SW 1271 (cell line): Measurements from ENCODE around the gene SLC25A6.
"Not testable (repeated sequence)": the region's sequence is repeated elsewhere in the genome, so short reads cannot be mapped to it uniquely, and the experiment has no call there.

Experiments used
- DNase-seq, 2 experiments: peaks; one replicate each; lab custom pipeline; 2025; lab: John Stamatoyannopoulos, UW

The SLC25A6 gene

DNA sequence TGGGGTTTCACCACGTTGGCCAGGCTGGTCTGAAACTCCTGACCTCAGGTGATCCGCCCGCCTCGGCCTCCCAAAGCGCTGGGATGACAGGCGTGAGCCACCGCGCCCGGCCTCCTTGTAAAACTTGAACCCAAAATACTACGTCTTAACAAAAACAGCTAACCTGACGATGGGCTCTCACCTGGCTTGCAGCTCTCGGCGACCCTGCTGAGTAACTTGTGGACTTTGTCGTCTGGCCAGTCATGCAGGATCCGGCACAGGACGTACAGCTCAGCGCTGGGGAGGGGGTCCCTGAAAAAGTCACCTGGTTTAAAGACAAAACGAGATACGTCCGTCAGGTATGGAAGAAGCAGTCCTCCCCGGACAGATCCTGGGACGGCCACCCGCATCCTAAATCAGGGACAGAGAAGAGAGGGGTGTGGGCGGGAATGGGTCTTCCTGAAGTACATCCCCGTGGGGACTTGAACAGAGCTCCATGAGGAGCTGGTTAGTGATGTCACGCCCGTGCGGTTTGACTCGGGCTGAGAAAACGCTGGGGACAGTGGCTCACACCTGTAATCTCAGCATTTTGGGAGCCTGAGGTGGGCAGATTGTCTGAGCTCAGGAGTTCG is 20.7 kb upstream of the SLC25A6 start:
- DNase-seq, result no peak

DNA sequence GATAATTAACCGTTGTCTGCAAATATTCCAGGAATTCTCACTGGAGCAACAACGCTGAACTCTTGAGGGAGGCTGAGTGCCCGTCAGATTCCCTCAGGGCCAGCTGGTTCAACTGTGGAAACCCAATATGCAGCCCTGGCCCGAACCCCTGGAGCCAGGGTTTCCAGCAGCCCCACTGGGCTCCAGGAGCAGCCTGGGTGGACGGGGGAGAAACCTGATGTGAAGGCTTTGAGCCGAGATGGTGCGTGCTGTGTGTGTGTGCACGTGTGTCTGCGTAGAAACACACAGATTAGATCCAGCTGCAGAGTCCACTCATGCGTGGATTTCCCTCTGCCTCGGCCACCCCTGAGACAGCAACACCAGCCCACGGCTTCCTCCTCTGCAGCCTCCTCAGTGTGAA is 19.4 kb upstream of the SLC25A6 start:
- no peak for DNase-seq

DNA sequence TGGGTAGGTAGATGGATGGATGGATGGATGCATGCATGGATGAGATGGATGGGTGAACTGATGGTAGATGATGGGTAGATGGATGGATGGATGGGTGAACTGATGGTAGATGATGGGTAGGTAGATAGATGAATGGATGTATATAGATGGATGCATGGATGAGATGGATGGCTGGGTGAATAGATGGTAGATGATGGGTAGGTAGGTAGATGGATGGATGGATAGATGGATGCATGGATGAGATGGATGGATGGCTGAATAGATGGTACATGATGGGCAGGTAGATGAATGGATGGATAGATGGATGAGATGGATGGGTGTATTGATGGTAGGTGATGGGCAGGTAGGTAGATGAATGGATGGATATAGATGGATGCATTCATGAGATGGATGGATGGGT is 15.1 kb upstream of the SLC25A6 start:
- DNase-seq, result no peak

DNA sequence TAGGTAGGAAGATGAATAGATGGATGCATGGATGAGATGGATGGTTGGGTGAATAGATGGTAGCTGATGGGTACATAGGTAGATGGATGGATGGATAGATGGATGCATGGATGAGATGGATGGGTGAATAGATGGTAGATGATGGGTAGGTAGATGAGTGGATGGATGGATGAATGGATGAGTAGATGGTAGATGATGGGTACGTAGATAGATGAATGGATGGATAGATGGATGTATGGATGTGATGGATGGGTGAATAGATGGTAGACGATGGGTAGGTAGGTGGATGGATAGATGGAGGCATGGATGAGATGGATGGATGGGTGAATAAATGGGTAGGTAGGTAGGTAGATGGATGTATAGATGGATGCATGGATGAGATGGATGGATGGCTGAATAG is 13.9 kb upstream of the SLC25A6 start:
- not testable (repeated sequence) for DNase-seq

DNA sequence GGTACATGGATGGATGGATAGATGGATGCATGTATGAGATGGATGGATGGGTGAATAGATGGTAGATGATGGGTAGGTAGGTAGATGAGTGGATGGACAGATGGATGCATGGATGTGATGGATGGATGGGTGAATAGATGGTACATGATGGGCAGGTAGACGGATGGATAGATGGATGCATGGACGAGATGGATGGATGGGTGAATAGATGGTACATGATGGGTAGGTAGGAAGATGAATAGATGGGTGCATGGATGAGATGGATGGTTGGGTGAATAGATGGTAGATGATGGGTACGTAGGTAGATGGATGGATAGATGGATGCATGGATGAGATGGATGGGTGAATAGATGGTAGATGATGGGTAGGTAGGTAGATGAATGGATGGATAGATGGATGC is 12.0 kb upstream of the SLC25A6 start:
- not testable (repeated sequence) for DNase-seq

DNA sequence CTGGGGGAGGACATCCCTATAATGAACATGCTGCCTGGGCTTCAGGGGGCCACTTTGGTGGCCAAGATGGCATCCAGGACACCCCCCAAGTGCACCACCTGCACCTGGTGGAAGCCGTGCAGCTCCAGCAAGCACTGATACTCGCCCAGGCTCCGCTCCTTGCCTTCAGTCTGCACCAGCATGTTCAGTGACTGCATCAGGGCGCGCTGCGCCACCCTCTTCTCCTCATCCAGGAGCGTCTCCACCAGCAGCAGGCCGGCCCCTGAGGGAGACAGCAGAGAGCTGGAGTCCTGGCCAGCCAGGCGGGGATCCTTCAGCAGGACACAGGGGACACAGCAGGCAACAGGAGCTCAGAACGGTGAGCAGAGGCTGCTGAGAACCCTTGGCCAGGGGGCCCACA is 11.3 kb upstream of the SLC25A6 start:
- DNase-seq, result no peak

DNA sequence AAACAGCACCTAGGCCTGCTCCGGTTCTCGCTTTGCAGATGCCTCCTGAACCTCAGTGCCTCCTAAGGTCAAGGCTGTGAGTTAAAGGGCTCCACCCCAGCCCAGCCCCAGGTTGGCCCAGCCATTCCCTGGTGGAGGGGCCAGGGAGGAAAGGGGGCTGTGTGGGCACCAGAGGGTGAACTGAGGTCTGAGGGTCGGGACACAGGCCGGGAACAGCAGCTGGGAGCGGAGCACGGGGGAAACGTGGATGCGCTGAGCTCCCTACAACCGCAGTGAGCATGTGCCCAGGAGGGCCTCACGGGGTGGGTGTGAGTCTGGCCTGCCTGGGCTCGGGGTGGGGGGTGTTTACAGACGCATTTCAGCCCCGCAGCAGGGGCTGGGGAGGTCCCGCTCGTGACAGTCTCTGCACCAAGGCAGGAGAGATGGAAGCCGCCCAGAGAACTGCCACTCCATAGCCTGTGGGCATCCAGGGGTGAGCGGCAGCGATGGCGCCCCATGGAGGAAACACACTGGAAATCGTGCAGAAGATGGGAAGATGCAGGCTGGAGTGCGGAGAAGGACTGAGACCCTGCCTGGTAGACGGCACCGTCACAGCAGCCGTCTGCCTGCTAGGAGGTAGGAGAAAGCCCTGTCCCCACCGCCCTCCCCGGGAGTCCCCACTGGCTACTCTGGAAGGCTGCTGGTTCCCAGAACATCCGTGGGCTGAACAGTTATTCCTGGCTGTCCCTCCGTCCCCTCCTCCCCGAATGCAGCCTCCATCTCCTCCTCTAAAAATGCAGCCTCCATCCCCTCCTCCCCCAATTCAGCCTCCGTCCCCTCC is 9.9 kb upstream of the SLC25A6 start:
- DNase-seq, result no peak

DNA sequence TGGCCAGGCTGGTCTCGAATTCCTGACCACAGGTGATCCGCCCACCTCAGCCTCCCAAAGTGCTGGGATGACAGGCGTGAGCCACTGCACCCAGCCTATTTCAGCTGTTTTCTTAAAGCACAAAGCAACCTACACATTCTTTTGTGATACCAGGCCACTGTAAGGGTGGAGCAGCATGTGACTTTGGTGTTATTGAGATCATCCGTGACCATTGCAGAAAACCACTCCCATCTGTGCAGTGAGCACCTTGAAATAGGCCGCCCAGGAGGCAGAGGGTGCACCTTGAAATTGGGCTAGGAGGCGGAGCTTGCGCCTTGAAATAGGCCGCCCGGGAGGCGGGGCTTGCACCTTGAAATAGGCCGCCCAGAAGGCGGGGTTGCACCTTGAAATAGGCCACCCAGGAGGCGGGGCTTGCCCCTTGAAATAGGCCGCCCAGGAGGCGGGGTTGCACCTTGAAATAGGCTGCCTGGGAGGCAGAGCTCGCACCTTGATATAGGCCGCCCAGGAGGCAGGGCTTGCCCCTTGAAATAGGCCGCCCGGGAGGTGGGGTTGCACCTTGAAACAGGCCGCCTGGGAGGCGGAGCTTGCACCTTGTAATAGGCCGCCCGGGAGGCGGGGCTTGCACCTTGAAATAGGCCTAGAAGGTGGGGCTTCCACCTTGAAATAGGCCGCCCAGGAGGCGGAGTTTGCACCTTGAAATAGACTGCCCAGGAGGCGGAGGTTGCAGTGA is 9.0 kb upstream of the SLC25A6 start:
- DNase-seq, result no peak

DNA sequence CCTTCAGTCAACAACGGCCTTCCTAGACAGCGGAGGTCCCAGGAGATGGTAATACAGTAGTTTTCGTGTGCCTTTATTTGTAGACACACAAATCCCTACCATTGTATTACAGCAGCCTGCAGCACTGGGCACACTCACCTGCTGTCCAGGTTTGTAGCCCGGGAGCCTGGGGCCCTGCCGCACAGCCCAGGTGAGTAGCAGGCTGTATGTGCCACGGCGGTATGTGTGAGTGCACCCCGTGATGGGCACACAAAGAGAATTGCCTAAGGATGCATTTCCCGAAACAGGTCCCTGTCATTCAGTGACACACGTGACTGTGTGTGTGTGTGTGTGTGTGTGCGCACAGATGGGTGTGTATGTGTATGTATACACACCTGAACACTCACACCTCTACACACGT is 8.1 kb upstream of the SLC25A6 start:
- no peak for DNase-seq

DNA sequence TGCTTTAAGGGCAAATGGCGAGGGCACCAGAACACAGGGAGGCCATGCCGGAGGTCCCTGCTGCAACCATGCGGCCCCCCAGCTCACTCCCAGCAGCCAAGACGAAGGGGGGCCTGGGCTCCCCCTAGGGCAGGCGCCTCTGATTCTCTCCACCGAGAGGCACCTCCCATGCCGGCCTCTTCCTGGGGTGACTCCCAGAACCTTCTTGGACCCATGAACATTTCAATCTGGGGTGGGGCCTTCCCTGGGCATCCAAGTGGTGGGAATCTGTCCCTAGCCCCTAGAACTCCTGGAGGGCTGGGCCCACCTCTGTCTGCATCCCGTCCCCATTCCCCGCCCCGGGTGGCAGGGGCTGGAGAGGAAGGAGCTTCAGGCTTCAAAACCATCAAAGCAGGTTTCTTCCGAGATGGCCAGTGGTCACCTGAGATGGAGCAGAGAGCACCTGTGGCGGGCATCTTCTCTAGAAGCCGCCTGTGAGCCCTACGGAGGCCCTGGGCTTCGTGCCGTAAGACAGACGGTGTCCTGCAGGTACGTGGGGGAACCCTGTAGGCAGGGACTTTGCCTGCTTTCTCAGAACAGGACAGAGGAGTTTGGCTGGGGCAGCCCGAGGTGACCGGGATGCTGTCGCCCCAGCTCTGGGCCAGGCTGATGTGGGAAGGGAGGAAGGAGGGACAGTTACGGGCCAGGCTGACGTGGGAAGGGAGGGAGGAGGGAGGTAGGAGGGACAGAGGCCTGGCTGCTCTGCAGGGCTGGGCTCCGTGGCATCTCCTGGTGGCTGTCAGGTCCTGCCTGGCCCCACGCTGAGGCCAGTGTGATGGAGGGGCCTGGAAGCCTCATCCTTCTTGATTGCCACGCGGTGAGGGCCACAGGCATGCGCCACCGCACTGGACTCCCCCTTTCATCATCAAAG is 6.8 kb upstream of the SLC25A6 start:
- no peak for DNase-seq

DNA sequence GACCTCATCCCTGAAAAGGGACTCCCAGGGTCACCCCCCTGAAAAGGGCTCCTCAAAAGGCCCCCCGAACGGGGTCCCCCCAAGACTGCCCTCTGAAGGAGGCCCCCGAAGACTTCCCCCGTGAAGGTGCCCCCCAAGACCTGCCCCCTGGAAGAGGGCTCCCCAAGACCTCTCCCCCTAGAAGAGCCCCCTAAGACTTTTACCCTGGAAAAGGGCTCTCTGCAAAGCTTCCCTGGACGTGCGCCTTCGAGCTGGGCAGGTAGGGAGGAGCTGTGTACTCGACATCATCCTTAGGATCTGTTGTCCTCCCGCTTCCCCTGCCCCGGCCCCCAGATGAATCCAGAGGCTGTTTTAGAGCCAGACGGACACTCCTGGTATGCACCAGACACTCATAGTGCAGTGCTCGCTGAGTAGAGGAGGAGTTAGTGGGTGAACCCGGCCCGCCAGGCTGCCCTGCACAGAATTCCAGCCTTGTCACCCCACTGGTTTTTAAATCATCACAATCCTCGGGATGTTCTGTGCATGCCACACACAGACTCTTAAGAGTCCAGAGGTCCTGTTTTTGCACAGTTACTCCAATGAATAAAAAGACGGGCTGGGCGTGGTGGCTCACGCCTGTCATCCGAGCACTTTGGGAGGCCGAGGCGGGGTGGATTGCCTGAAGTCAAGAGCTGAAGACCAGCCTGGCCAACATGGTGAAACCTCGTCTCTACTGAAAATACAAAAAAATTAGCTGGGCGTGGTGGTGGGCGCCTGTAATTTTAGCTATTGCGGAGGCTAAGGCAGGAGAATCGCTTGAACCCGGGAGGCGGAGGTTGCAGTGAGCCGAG is 5.7 kb upstream of the SLC25A6 start:
- no peak for DNase-seq

DNA sequence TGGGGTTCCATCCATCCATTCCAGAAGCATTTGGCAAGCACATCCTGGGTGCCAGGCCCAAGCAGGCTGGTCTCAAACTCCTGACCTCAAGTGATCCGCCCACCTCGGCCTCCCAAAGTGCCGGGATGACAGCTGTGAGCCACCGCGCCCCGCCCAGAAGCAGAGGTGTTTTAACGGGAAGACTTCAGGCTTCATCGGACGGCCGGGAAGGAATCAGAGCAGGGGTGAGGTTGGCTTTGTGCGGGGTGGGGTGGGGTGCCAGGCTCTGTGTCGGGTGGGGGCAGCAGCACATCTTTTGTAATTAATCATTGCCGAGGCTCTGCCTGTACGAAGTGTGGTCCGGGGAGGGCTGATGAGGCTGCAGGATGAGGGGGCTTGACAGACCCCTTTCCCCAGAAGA is 5.1 kb upstream of the SLC25A6 start:
- no peak for DNase-seq

DNA sequence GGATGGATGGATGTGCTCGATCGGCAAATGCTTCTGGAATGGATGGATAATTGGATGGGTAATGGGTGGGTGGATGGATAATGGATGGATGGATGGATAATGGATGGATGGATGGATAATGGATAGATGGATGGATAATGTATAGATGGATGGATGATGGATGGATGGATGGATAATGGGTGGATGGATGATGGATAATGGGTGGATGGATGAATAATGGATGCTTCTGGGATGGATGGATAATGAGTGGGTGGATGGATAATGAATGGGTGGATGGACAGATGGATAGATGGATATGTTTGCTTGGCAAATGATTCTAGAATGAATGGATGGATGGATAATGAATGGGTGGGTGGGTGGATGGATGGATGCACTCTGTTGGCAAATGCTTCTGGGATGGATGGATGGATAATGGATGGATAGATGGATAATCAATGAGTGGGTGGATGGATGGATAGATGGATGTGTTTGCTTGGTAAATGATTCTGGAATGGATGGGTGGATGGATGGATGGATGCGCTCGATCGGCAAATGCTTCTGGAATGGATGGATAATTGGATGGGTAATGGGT is 3.8 kb upstream of the SLC25A6 start:
- DNase-seq, result no peak

DNA sequence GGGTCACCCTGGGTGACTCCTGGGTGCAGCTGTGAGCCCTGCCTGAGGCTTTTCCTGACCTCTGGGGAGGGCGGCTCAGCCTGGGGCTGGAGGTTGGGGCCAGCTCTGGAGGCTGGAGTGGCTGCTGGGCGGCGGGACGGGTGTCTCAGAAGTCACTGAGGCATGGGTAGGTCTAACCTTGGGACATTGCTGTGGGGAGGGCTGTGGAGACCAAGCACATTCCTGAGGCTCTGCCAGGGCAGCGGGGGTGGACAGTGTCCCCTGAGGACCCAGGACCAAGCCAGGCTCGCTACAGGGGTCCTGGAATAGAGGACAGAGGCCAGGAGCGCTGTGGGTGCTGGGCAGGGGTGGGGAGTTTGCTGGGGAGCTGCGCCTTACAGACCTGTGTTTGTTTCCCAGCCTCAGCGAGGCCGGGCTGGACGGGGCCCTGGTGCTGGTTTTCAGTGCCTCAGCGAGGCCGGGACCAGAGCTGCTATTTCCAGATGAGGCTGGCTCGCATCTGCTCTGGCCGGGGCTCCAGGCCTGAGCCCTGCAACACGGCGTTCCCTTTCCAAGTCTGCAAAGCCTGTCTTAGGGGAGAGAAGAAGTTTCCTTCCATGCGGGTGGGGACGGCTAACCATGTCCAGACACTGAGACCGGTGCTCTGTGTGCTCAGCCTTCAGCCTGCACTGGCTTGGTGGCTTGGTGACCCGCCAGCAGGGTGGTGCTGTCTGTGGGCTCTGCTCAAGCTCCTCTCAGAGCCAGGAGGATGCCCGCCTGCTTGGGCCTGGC is 3.0 kb upstream of the SLC25A6 start:
- DNase-seq, result no peak

DNA sequence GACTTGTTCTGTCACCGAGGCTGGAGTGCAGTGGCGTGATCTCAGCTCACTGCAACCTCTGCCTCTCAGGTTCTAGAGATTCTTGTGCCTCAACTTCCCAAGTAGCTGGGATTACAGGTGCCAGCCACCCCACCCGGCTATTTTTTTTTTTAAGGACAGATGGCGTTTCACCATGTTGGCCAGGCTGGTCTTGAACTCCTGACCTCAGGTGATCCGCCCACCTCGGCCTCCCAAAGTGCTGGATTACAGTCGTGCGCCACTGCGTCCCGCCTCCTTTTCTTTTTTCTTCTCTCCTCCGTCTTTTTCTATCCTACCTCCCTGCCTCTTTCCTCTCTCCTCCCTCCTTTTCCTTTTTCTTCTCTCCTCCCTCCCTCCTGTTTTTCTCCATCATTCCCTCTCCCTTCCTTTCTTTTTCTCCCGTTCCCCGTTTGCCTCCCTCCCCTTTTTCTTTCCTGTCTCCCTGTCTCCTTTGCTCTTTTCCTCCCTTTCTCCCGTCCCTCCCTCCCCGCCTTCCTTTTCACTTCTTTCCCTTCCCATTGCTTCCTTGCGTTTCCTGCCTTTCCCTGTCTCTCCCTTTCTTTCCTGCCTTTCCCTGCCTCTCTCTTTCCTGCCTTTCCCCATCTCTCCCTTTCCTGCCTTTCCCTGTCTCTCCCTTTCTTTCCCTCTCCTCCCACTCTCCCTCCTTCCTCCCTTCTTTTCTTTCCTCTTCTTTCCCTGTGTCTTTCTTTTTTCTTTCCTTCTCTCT is 2.1 kb upstream of the SLC25A6 start:
- no peak for DNase-seq

DNA sequence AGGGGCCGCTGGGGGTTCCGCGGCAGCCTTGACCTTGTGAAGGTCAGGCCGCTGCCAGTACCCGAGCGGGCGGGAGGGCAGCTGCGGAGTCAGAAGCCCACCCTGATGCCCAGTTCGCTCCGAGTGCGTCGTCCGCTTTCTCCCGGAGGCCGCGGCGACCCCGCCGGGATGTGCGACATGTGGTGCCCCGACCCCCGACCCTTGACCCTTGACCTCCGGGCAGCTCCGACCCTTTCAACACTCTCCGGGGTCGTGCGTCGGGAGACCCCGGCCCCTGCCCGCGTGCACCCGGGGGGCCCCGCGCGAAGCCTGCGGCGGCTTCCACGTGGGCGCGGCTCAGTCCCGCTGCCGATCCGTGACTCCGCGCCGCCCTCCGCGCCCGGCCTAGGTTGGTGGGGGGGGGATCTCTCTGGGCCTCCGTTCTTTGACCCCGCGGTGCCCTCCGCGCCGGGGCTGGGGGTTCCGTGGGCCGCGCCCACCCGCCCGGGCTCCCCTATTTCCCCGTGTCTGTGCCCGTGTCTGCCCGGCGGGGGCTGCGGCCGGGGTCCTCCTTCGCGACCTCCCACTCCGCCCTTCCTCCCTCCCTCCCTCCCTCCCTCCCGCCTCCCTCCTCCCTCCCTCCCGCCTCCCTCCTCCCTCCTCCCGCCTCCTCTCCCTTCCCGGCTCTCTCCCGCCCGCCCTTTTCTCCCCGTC is 609 bp upstream of the SLC25A6 start:
- DNase-seq, result no peak

DNA sequence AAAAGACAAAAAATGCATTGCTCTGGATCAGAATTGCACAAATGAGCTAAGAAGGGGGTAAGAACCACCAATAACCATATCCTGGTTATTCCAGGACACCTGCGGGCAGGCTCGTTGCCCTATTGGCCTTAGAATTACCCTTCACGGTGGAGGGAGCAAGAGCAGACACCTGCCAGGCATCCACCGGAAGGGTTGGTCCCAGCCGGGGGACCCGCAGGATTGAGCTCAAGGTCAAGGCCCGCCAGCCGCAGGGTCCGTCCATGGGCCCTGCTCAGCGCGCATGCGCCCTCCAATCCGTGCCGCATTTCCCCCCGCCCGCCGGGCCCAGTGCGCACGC is 575 bp downstream of the SLC25A6 start:
- DNase-seq, result no peak

DNA sequence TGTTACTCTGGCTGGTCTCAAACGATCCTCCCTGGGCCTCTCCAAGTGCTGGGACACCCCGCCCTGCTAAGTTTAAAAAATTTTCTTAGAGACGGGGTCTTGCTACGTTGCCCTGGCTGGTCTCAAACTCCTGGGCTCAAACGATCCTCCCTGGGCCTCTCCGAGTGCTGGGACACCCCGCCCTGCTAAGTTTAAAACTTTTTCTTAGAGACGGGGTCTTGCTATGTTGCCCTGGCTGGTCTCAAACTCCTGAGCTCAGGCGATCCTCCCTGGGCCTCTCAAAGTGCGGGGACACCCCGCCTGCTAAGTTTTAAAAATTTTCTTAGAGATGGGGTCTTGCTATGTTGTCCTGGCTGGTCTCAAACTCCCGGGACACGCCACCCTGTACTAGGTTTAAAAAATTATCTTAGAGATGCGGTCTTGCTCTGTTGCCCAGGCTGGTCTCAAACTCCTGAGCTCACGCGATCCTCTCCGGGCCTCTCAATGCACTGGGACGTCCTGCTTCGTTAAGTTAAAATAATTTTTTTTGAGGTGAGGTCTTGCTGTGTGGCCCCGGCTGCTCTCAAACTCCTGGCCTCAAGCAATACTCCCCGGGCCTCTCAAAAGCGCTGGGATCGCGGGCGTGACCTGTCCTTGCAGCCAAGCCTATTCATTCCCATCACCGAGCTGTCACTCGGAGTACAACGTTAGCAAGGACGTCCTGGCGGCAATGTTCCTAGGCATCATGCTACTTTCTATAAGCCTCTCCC is 1.1 kb downstream of the SLC25A6 start:
- DNase-seq, result no peak
